Measurements from ENCODE around the gene ACOX2. TPM values are rescaled to one million over a fixed set of nuclear protein-coding genes. Genes with fewer than 3 reads are reported as not detected.
A peak's percentile ranks its signal among the peaks of the same experiment; 100 is the strongest.

ACOX2 gene
- total RNA-seq, 1 experiment from 2014 or later = 0.85 TPM

DNA sequence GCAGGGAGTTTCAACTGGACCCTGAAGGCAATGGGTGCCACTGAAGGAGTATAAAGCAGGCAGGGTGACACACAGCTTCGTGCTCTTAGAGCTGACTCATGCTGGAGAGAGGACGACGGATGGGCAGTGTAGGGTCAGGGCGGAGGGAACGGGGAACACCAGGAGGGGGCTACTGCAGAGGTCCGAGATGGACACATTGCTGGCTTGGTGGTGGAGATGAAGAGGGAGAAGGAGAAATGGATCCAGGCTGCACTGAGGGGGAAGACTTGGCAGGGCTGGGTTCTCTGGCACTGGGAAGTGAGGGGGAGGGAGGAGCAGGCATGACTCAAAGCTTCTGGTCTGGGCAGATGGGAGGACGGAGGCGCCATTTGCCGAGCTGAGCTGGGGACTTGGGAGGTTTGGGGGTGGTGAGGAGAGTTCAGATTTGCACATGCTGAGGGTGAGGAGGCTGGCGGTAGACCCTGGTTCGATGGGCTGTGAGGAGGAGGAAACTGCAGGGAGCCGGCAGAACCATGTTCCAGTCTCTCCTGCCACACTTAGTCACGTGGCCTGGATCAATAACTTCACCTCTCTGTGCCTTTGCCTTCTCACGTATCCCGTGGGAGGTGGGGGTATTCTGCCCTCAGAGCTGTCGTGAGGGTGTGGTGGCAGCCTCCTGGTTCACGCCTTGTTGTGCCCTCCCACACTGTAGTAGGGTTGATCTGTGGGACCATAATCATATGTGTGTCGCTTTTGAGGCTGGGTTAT is 49.7 kb downstream of the ACOX2 start:
- Mint-ChIP-seq H3K4me3 (no peak overlapping the region), H3K27ac (no peak overlapping the region), H3K36me3 (ENCODE audit: insufficient read depth in 1 of 3, low read depth in 3 of 3) (no peaks in the 10 kb centered on the region), H3K9me3 (no peaks in the 10 kb centered on the region), H3K4me1 (peaks cover 15 to 31% of the 10 kb centered on the region in 2 experiments), H3K27me3 (ENCODE audit: low read depth) (peaks cover 24% of the 10 kb centered on the region)
- Histone ChIP-seq H4K8ac (replicated peaks; ENCODE audit: insufficient read length, low read depth, low read length) (no peak overlapping the region), H3K4me2 (ENCODE audit: insufficient read depth, insufficient read length, low read length) (no peak overlapping the region), H4K20me1 (ENCODE audit: control insufficient read depth, insufficient read depth, insufficient read length) (no peaks in the 10 kb centered on the region), H3K56ac (ENCODE audit: insufficient read length, low read depth, low read length) (no peak overlapping the region), H3K14ac (ENCODE audit: insufficient read depth, low read length) (no peak overlapping the region; the same call in 1 of the 2 replicates), H2AK5ac (ENCODE audit: insufficient read length, low read length) (no peak overlapping the region), H2BK12ac (ENCODE audit: insufficient read length, low read depth, low read length) (no peak overlapping the region), H3K27me3 (ENCODE audit: insufficient read depth, low read length) (no peaks in the 10 kb centered on the region), H3K23me2 (ENCODE audit: insufficient read length, low read depth, low read length, poor library complexity, severe bottlenecking) (no peaks in the 10 kb centered on the region), H2BK120ac (ENCODE audit: low read depth, low read length, poor library complexity, severe bottlenecking) (no peak overlapping the region), H2BK20ac (ENCODE audit: low read depth, low read length, poor library complexity, severe bottlenecking) (no peak overlapping the region), H3K23ac (ENCODE audit: insufficient read length, low read depth, low read length) (no peak overlapping the region), H2BK5ac (ENCODE audit: insufficient read length, low read length) (no peak overlapping the region), H3K4ac (ENCODE audit: low read depth, low read length) (no peak overlapping the region), H2AFZ (ENCODE audit: low read length) (no peak overlapping the region), H3K79me1 (ENCODE audit: insufficient read depth, low read depth, low read length, poor library complexity, severe bottlenecking) (no peaks in the 10 kb centered on the region), H3K9me3 (ENCODE audit: control insufficient read depth, low read depth, low read length) (no peaks in the 10 kb centered on the region), H4K5ac (ENCODE audit: insufficient read length, low read depth, low read length) (no peak overlapping the region), H4K91ac (ENCODE audit: insufficient read length, low read depth, low read length) (no peak overlapping the region), H3K9ac (ENCODE audit: extremely low read depth, insufficient read length, low read length) (no peak overlapping the region), H3K27ac (ENCODE audit: insufficient read length, low read depth, low read length) (no peak overlapping the region), H3K4me1 (ENCODE audit: insufficient read depth, low read length) (no peaks in the 10 kb centered on the region; the same call in 1 of the 2 replicates), H2BK15ac (ENCODE audit: low read depth, low read length) (no peak overlapping the region), H3K79me2 (ENCODE audit: insufficient read depth, low read length) (no peaks in the 10 kb centered on the region), H3K18ac (ENCODE audit: insufficient read length, low read depth, low read length) (peak overlapping the region; percentile 15), H3T11ph (ENCODE audit: low read length) (no peak overlapping the region)
- no peak for DNase-seq
- WGBS (ENCODE audit: extremely low coverage, insufficient read length, low lambda C conversion rate) = no CpG with 5 or more reads among the region's 18 CpGs
- TF ChIP-seq, protein P1, sequence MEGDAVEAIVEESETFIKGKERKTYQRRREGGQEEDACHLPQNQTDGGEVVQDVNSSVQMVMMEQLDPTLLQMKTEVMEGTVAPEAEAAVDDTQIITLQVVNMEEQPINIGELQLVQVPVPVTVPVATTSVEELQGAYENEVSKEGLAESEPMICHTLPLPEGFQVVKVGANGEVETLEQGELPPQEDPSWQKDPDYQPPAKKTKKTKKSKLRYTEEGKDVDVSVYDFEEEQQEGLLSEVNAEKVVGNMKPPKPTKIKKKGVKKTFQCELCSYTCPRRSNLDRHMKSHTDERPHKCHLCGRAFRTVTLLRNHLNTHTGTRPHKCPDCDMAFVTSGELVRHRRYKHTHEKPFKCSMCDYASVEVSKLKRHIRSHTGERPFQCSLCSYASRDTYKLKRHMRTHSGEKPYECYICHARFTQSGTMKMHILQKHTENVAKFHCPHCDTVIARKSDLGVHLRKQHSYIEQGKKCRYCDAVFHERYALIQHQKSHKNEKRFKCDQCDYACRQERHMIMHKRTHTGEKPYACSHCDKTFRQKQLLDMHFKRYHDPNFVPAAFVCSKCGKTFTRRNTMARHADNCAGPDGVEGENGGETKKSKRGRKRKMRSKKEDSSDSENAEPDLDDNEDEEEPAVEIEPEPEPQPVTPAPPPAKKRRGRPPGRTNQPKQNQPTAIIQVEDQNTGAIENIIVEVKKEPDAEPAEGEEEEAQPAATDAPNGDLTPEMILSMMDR (conservative IDR thresholded peaks at IDR 0.05) = no peak
